ENCODE results near the gene ACKR4. TPM values are rescaled to one million over a fixed set of nuclear protein-coding genes. Genes with fewer than 3 reads are reported as not detected.

ACKR4 gene
- total RNA-seq, 4 donors from 2014 or later, result 0.42 to 2.2 (median 0.84) TPM

GRCh38 chr3:132626955-132627354, 29.9 kb downstream of the ACKR4 start:
- Histone ChIP-seq H3K27ac (replicated peaks in 1 of 4) (no peak overlapping the region), H3K27me3 (no peaks in the 10 kb centered on the region), H3K9me3 (no peaks in the 10 kb centered on the region), H3K36me3 (peaks cover 17 to 75% (median 39%) of the 10 kb centered on the region in 4 donors), H3K4me3 (no peak overlapping the region), H3K4me1 (no peaks in the 10 kb centered on the region)
- WGBS, result 96% methylated on average over 6 of the region's 6 CpGs
- TF ChIP-seq CTCF (IDR thresholded peaks at IDR 0.05), result no peak
- no peak for TF ChIP-seq POLR2AphosphoS5 (IDR thresholded peaks at IDR 0.05)
- TF ChIP-seq EP300 (IDR thresholded peaks at IDR 0.05), result no peak
- no peak for TF ChIP-seq POLR2A (IDR thresholded peaks at IDR 0.05; ENCODE audit: low read depth)
- intact Hi-C loops (cut with DNase I), result no loop called here
- no peak for DNase-seq (ENCODE audit: extremely low spot score)

GRCh38 chr3:132628157-132628556, 31.1 kb downstream of the ACKR4 start:
- Histone ChIP-seq H3K27ac (replicated peaks in 1 of 4) (no peak overlapping the region), H3K36me3 (peaks cover 17 to 84% (median 39%) of the 10 kb centered on the region in 4 donors), H3K27me3 (no peaks in the 10 kb centered on the region), H3K4me3 (no peak overlapping the region), H3K9me3 (no peaks in the 10 kb centered on the region), H3K4me1 (no peaks in the 10 kb centered on the region)
- TF ChIP-seq EP300 (IDR thresholded peaks at IDR 0.05), result no peak
- TF ChIP-seq POLR2AphosphoS5 (IDR thresholded peaks at IDR 0.05), result no peak
- TF ChIP-seq POLR2A (IDR thresholded peaks at IDR 0.05; ENCODE audit: low read depth), result no peak
- TF ChIP-seq CTCF (IDR thresholded peaks at IDR 0.05), result no peak
- 72% methylated on average over 2 of the region's 2 CpGs for WGBS
- no peak for DNase-seq (ENCODE audit: extremely low spot score)
- intact Hi-C loops (cut with DNase I), result no loop called here

GRCh38 chr3:132629928-132630327, 32.9 kb downstream of the ACKR4 start:
- Histone ChIP-seq H3K9me3 (no peaks in the 10 kb centered on the region), H3K4me1 (no peaks in the 10 kb centered on the region), H3K36me3 (peaks cover 15 to 70% (median 31%) of the 10 kb centered on the region in 4 donors), H3K4me3 (no peak overlapping the region), H3K27ac (replicated peaks in 1 of 4) (no peak overlapping the region), H3K27me3 (no peaks in the 10 kb centered on the region)
- TF ChIP-seq POLR2A (IDR thresholded peaks at IDR 0.05; ENCODE audit: low read depth) (no peak), EP300 (IDR thresholded peaks at IDR 0.05) (no peak), CTCF (IDR thresholded peaks at IDR 0.05) (no peak), POLR2AphosphoS5 (IDR thresholded peaks at IDR 0.05) (no peak)
- no peak for DNase-seq (ENCODE audit: extremely low spot score)
- intact Hi-C loops (cut with DNase I), result no loop called here
- WGBS, result 71% methylated on average over 1 of the region's 1 CpG

GRCh38 chr3:132630612-132631011, 33.5 kb downstream of the ACKR4 start:
- no peak for TF ChIP-seq POLR2AphosphoS5 (IDR thresholded peaks at IDR 0.05)
- TF ChIP-seq EP300 (IDR thresholded peaks at IDR 0.05), result no peak
- TF ChIP-seq CTCF (IDR thresholded peaks at IDR 0.05), result no peak
- no peak for TF ChIP-seq POLR2A (IDR thresholded peaks at IDR 0.05; ENCODE audit: low read depth)
- intact Hi-C loops (cut with DNase I), result no loop called here

GRCh38 chr3:132635052-132635451, 38.0 kb downstream of the ACKR4 start:
- H3K9me3 ChIP-seq, result no peaks in the 10 kb centered on the region
- H3K4me1 ChIP-seq, result no peaks in the 10 kb centered on the region
- no peak for TF ChIP-seq POLR2A (IDR thresholded peaks at IDR 0.05; ENCODE audit: low read depth)
- TF ChIP-seq EP300 (IDR thresholded peaks at IDR 0.05), result no peak
- no peak for TF ChIP-seq CTCF (IDR thresholded peaks at IDR 0.05)
- TF ChIP-seq POLR2AphosphoS5 (IDR thresholded peaks at IDR 0.05), result no peak
- DNase-seq (ENCODE audit: extremely low spot score), result no peak
- H3K27ac ChIP-seq (replicated peaks in 1 of 4), result no peak overlapping the region
- peaks cover 20 to 63% (median 30%) of the 10 kb centered on the region in 4 donors for H3K36me3 ChIP-seq
- intact Hi-C loops (cut with DNase I), result no loop called here
- H3K4me3 ChIP-seq, result no peak overlapping the region
- H3K27me3 ChIP-seq, result no peaks in the 10 kb centered on the region

More at GRCh38 chr3:132630612-132631011, 33.5 kb downstream of the ACKR4 start:
- Histone ChIP-seq H3K4me1 (no peaks in the 10 kb centered on the region), H3K27ac (replicated peaks in 1 of 4) (no peak overlapping the region), H3K36me3 (peaks cover 13 to 70% (median 26%) of the 10 kb centered on the region in 4 donors), H3K4me3 (no peak overlapping the region), H3K9me3 (no peaks in the 10 kb centered on the region), H3K27me3 (no peaks in the 10 kb centered on the region)
- 97% methylated on average over 7 of the region's 7 CpGs for WGBS
- no peak for DNase-seq (ENCODE audit: extremely low spot score)
